Mononuclear cell (primary cell): ENCODE results near the gene IARS2. TPM values are rescaled to one million over a fixed set of nuclear protein-coding genes. Genes with fewer than 3 reads are reported as not detected.
"Not testable (repeated sequence)": the region's sequence is repeated elsewhere in the genome, so short reads cannot be mapped to it uniquely, and the experiment has no call there.

Source experiments
- H3K27me3 ChIP-seq: 2 replicates; pipeline ENCODE4 v1.6.0; 2011; ENCODE audit warnings: low read length, control low read depth; ENCODE audit not compliant: insufficient read depth
- H3K4me1 ChIP-seq: 2 replicates; pipeline ENCODE4 v1.5.1; 2011; ENCODE audit warnings: mild to moderate bottlenecking, low read length, control low read depth; ENCODE audit not compliant: insufficient read depth
- H3K4me3 ChIP-seq: 2 replicates; pipeline ENCODE4 v1.5.1; 2011; ENCODE audit warnings: mild to moderate bottlenecking, low read length, moderate library complexity
- H3K9me3 ChIP-seq: 2 replicates; pipeline ENCODE4 v1.5.1; 2011; ENCODE audit warnings: low read depth, mild to moderate bottlenecking, control low read depth, low read length
- total RNA-seq: library from RNA; depleted of rRNA; stranded (reverse); fragments of >200 nt; gene quantifications from one replicate; pipeline ENCODE4 v1.2.3, GENCODE V29; 2012

IARS2 gene
- total RNA-seq, 1 donor, result 30.7 TPM

DNA sequence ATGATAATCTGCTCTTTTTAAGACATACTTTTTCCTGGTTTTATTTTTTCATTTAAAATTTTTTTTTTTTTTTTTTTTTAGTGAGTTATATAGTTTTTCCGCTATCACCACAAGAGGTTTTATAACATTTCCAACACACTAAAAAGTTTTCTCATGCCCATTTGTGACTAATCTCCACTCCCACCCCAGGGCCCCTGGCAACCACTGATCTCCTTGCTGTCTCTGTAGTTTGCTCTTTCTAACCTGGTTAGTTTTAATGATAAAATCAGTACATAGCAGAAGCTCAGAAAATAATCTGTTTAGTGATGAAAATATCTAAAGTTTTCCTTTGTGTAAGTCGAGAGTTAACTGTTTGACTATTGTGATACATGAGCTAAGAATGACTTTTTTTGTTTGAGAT is 41.8 kb downstream of the IARS2 start:
- Histone ChIP-seq H3K4me3 (no peak overlapping the region), H3K27me3 (no peaks in the 10 kb centered on the region), H3K4me1 (no peaks in the 10 kb centered on the region), H3K9me3 (no peaks in the 10 kb centered on the region)

DNA sequence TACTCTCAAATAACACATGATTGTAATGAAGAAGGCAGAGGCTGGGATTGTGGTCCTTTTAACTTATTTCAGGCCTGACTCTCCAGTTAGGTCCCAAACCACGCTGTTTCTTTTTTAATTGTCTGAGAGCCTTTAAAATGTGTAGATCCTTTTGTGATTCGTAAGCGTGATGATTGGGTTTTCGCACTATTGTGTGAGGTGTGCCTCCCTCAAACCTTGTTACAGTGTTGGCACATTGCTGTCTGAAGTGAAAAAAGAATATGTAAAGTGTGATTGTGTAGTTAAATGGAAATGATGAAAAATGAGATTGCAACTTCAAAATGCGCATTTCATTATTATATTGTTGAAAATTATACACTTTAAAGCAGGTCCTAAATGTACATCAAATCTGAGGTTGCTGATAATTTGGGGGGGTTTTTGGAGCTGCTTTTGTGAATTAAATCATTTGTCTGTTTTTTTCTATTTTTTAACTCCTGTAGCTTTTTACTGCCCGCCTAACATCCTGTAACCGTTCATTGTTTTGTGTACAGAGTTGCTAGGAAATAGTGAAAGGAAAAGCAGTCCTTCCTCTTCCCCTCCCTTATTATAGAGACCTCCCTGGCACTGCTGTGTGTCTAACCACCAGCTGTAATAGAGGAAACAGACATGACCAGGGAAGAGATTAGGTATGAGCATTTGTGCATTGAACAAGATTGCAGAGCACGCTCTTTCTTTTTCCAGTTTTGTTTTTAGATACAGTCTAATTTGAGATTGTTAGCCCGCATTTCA is 43.3 kb downstream of the IARS2 start:
- Histone ChIP-seq H3K27me3 (no peaks in the 10 kb centered on the region), H3K9me3 (no peaks in the 10 kb centered on the region), H3K4me1 (no peaks in the 10 kb centered on the region), H3K4me3 (no peak overlapping the region)

DNA sequence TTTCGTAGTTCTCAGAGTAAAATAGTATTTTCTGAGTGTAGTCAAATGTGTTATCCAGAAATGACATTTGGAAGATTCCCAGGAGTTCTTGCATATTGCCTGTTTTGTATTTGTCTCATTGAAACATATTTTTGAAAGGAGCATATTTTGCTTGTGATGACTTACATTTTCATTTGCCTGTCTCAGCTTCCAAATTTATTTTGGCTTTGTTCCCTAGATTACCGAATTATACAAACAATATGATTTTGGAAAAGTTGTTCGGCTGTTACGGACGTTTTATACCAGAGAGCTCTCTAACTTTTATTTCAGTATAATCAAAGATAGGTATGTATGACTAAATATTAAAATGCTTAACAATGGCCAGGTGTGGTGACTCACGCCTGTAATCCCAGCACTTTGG is 46.0 kb downstream of the IARS2 start:
- Histone ChIP-seq H3K4me3 (no peak overlapping the region), H3K4me1 (no peaks in the 10 kb centered on the region), H3K9me3 (no peaks in the 10 kb centered on the region), H3K27me3 (no peaks in the 10 kb centered on the region)

DNA sequence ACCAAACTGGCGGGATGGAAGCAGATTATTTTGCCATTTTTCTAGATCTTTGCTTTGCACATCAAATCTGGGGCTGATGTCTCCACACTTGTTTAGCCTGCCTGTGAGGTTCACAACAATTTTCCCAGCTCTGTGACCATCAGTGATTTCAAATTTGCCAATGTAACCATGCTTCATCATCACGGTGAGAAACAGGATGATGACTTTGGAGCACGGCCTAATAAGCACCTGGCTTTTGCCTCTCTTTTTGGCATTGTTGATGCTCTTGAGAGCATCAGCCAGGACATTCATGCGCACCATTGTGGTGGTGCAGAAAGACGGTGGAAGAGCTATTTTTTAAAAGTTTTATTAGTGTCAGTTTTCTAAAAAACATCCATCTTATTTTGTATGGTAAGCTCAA is 50.1 kb downstream of the IARS2 start:
- H3K9me3 ChIP-seq, result no peaks in the 10 kb centered on the region
- H3K4me1 ChIP-seq, result no peaks in the 10 kb centered on the region
- H3K27me3 ChIP-seq, result no peaks in the 10 kb centered on the region
- no peak overlapping the region for H3K4me3 ChIP-seq

DNA sequence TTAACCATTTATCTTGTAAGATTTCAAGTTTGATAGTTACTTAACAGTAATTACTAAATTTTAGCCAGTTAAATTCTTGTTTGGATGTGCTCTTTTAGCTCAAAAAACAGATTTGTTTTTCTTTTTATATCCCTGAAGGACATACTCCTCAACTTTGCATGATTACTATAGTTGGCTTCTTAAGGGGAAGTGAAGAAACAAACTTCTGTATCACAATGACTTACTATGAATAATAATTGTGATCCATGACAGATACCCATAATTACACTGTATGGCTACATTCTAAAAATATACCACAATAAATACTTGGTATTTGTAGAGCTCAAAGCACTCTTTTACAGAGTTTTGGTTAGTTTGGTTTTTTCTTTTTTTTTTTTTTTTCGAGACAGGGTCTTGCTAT is 55.8 kb downstream of the IARS2 start:
- Histone ChIP-seq H3K4me1 (no peaks in the 10 kb centered on the region), H3K4me3 (no peak overlapping the region), H3K27me3 (no peaks in the 10 kb centered on the region), H3K9me3 (no peaks in the 10 kb centered on the region)

DNA sequence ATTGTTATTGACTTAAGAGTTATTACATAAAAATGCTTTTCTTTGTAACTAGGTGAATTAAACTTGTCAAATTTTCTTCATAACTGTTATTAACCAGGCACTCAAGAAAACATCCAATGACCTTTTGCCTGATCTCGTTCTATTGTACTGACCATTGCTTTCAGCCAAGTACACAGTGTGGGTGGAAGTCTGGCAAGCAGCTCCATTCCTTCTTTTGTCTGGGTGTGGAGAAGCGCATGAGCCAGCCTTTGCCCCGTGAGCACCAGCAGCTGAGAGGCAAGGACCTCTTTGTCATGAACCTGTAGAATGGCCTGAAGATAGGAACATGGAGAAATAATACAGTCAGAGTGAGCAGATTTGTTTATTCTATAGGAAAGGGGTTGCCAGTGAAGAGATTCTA is 57.5 kb downstream of the IARS2 start:
- H3K4me3 ChIP-seq, result no peak overlapping the region
- H3K9me3 ChIP-seq, result no peaks in the 10 kb centered on the region
- H3K27me3 ChIP-seq, result no peaks in the 10 kb centered on the region
- H3K4me1 ChIP-seq, result no peaks in the 10 kb centered on the region

DNA sequence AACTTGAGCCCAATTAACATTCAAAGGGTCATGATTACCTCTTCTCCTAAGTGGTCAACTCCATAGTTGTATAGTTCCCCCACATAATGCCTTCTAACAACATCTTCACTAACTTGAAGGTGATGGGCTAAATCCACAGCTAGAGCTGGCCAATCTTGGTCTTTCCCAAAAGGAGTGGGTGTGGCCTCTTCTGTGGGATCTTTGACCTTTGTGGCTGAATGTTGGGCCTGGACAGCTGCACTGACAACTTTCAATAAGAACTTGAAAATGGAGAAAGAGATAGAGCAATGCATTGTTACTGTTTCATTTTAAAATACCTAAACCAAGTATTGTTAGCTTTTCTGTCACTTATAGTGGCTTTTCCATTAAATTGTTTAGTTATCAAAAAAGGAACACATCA is 59.2 kb downstream of the IARS2 start:
- Histone ChIP-seq H3K9me3 (no peaks in the 10 kb centered on the region), H3K4me1 (peaks cover 4% of the 10 kb centered on the region), H3K4me3 (no peak overlapping the region), H3K27me3 (no peaks in the 10 kb centered on the region)

DNA sequence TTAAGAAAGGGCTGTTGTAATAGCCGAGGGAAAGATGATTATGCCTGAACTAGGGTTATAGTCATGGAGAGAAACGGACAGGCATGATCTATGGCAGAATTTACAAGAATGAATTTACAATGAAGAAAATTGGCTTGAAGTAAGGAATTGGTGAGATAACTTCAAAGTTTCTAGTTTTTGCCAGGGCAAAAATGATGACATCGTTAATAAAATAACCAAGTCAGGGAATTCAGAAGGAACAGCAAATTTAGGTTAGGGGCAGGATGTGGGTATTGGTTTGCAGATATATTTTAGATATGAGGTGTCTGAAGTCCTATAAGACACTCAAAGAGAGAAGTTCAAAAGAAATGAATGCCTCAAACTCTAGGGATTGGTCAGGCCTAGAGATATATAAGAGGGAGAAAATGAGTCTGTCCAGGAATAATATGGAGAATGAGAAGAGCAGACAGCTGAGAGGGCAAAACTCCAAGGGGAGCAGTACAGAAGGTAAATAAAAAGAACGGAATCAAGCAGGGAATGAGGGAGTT is 62.8 kb downstream of the IARS2 start:
- H3K4me1 ChIP-seq, result peaks cover 4% of the 10 kb centered on the region
- H3K27me3 ChIP-seq, result no peaks in the 10 kb centered on the region
- H3K9me3 ChIP-seq, result no peaks in the 10 kb centered on the region
- H3K4me3 ChIP-seq, result no peak overlapping the region

DNA sequence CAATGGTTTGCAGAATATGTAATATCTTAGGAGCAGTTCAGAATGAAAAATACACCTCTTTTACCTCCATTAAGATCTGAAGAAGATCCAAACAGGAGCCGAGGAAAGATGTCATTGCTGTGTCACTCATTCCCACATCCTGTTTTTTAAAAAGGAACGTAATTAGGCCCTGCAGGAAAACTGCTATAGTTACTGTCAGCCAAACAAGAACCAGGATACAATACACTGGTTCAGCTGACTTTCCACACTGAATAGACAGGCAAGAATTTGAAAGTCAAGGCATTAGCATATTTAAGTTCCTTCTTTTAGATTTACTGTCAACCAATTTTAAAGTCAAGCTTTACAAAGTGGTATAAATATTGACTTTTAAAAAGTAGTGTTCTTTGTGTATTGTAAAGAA is 63.8 kb downstream of the IARS2 start:
- Histone ChIP-seq H3K9me3 (no peaks in the 10 kb centered on the region), H3K4me3 (no peak overlapping the region), H3K4me1 (peaks cover 4% of the 10 kb centered on the region), H3K27me3 (no peaks in the 10 kb centered on the region)

DNA sequence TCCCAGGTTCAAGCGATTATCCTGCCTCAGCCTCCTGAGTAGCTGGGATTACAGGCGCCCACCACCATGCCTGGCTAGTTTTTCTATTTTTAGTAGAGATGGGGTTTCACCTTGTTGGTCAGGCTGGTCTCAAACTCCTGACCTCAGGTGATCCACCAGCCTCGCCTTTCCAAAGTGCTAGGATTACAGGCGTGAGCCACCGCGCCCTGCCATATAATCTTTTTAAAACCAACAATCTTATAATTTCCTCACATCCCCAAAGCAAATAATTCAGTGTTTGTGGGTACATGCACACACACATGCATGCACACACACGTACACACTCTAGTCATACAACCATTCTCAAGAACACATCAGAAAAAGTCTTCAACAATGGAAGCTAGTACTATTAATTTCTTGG is 64.6 kb downstream of the IARS2 start:
- H3K4me1 ChIP-seq, H3K27me3 ChIP-seq, H3K9me3 ChIP-seq, H3K4me3 ChIP-seq: not testable (repeated sequence)

DNA sequence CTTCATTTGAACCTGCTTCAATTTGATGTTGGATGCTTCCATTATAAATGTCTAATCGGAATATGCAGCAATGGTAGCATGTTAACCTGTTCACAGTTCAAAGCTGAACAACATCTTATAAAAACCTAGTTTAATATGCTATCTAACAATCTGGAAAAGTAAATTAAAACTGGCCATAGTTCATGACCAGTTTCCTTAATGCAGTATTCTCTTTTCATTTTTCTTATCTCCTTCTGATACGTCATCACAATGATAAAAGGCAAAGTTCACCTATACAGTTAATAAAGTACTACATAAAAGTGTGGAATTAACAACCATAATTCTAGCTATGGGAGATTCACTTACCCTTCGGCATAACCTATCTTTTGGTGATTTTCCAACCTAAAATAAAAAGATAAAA is 65.1 kb downstream of the IARS2 start:
- Histone ChIP-seq H3K27me3 (no peaks in the 10 kb centered on the region), H3K4me1 (peaks cover 4% of the 10 kb centered on the region), H3K9me3 (no peaks in the 10 kb centered on the region), H3K4me3 (no peak overlapping the region)

DNA sequence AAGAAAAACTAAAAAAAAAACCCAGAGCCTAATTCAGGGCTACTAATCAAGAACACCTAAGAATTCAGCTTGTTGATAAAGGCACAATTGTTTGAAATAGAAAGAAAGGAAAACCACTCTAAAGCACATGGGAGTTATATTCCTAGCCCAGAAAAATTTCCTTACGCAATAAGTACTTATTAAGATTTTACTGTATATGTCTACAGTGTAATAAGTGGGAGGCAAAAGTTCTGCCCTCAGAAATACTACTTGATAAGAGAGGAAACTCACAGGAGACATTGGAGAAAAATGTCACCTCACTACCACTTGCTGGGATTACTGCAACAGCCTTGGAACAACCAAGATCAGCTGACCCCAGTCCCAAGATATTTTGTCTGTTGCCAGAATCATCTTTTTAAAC is 66.1 kb downstream of the IARS2 start:
- Histone ChIP-seq H3K4me1 (peaks cover 4% of the 10 kb centered on the region), H3K4me3 (no peak overlapping the region), H3K9me3 (no peaks in the 10 kb centered on the region), H3K27me3 (no peaks in the 10 kb centered on the region)

DNA sequence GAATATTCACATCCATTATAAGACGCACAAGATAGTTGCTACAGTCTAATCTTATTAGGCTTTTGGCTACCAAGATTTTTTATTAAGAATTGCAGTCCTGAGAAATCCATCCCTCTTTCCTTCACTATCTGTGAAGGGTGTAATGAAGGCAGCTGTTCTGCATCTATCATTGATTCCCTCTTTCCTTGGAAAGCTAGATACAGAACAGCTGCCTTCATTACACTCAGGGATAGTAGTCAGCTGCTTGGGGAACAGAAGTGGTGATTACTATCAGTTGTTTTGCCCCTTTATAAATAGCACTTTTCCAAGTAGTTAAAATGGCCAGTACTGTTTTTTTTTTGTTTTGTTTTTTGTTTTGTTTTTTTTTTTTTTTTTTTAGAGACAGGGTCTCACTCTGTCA is 70.2 kb downstream of the IARS2 start:
- H3K27me3 ChIP-seq, result no peaks in the 10 kb centered on the region

DNA sequence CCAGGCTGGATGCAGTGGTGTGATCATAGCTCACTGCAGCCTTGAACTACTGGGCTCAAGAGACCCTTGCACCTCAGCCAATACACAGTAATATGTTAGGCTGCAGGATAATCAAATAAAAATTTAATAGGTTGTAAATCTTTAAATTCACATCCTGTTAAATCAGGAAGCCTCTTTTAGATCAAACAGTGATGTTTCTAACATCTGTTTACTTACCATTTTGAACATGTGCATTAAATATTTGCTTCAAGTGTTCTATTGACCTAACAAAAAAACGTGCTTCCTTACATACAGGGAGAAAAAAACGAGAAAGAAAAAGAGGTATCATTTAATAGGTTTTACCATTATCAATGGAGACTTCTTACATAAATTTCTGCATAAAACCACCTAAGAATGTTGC is 70.6 kb downstream of the IARS2 start:
- Histone ChIP-seq H3K4me3 (no peak overlapping the region), H3K27me3 (no peaks in the 10 kb centered on the region), H3K4me1 (no peaks in the 10 kb centered on the region), H3K9me3 (no peaks in the 10 kb centered on the region)

More for the DNA sequence above, 70.2 kb downstream of the IARS2 start:
- Histone ChIP-seq H3K4me3 (no peak overlapping the region), H3K4me1 (no peaks in the 10 kb centered on the region), H3K9me3 (no peaks in the 10 kb centered on the region)

DNA sequence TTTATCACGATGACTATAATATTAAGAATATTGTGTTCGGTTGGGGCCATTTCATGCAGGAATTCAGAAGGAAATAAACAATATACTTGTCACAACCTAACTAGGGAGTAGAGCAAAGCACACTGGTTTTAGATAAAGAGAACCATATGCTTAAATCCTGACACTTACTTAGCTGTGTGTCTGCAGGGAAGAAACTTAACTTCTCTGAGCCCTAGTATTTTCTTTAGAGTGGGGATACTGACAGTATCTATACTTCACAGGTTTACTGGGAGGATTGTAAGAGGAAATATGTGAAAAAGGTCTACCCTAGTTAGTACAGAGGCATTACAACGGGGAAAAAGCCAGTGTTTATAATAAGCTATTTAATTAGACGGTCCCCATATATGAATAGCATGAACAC is 72.9 kb downstream of the IARS2 start:
- Histone ChIP-seq H3K4me1 (no peaks in the 10 kb centered on the region), H3K4me3 (no peak overlapping the region), H3K27me3 (no peaks in the 10 kb centered on the region), H3K9me3 (no peaks in the 10 kb centered on the region)

DNA sequence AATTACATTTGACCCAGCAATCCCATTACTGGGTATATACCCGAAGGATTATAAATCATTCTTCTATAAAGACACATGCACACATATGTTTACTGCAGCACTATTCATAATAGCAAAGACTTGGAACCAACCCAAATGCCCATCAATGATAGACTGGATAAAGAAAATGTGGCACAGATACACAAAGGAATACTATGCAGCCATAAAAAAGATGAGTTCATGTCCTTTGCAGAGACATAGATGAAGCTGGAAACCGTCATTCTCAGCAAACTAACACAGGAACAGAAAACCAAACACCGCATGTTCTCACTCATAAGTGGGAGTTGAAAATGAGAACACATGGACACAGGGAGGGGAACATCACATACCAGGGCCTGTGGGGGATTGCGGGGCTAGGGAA is 76.0 kb downstream of the IARS2 start:
- H3K4me3 ChIP-seq, H3K9me3 ChIP-seq, H3K27me3 ChIP-seq, H3K4me1 ChIP-seq: not testable (repeated sequence)
